K562 (cell line): ENCODE data around the gene ROR2. TPM values are rescaled to one million over a fixed set of nuclear protein-coding genes. Genes with fewer than 3 reads are reported as not detected.

Experiments
- ATAC-seq: fragments of 200-7000 bp; cut with Tn5 transposase; 3 replicates; pipeline ENCODE4 v1.9.1; 2020; ENCODE audit warnings: moderate library complexity
- BruUV-seq: library from RNA; stranded (reverse); fragments of 400-500 nt; replicated peaks from 2 replicates; lab custom pipeline; 2021; lab: Mats Ljungman, UMichigan
- CTCF ChIA-PET: fragments of 300-600 bp; formaldehyde crosslinking; extraction: SDS; loops from one replicate; lab custom pipeline; 2021; ENCODE audit warnings: low intra/inter-chr PET ratio; lab: Yijun Ruan, JAX
- POLR2A ChIA-PET: fragments of 300-600, 350-650 bp; sonication (Branson Sonifier 250); formaldehyde crosslinking; extraction: SDS; loops from one replicate; lab custom pipeline; 2021; ENCODE audit warnings: antibody characterized with exemption, inconsistent platforms; lab: Yijun Ruan, JAX
- DNase-seq, 4 experiments: peaks; one replicate each; pipeline versions ENCODE4 v3.0.0 to v3.0.0-alpha.2; 2011 to 2018; ENCODE audit warnings: low spot score in 3 of 4, mixed read lengths in 3 of 4; ENCODE audit errors: extremely low read depth in 1 of 4
- FAIRE-seq: peaks from 2 replicates; lab custom pipeline; 2011; peaks lifted over from hg19 to GRCh38; lab: Jason Lieb, UNC
- H2AFZ ChIP-seq: 2 replicates; pipeline ENCODE4 v1.6.0; 2011; ENCODE audit warnings: low read depth, low read length, control low read depth, inconsistent platforms
- H3K27ac ChIP-seq: fragments of 200-600 bp; 3 replicates; pipeline ENCODE4 v1.8.0; 2011; ENCODE audit warnings: low read depth, mild to moderate bottlenecking, control low read depth, inconsistent platforms, low read length, moderate library complexity, mixed read lengths; ENCODE audit errors: extremely low read depth
- H3K27me3 ChIP-seq, 2 experiments: fragments of 300-600 bp in 1 of 2; 2 replicates in 1 of 2; 3 replicates in 1 of 2; pipeline versions ENCODE4 v1.6.0 to v1.8.0; 2011; ENCODE audit warnings: inconsistent platforms in 2 of 2, low read length in 2 of 2, mild to moderate bottlenecking in 1 of 2, mixed read lengths in 1 of 2, moderate library complexity in 1 of 2; ENCODE audit not compliant: control insufficient read depth in 2 of 2, insufficient read depth in 2 of 2
- H3K36me3 ChIP-seq: fragments of 300-600 bp; 3 replicates; pipeline ENCODE4 v1.8.0; 2011; ENCODE audit warnings: mild to moderate bottlenecking, low read length, inconsistent platforms; ENCODE audit not compliant: control insufficient read depth, insufficient read depth
- H3K4me1 ChIP-seq, 2 experiments: fragments of 200-600 bp in 1 of 2; replicated peaks in 1 of 2; 2 replicates in 1 of 2; 3 replicates in 1 of 2; pipeline versions ENCODE4 v1.5.1 to v1.8.0; 2011; ENCODE audit warnings: inconsistent platforms in 2 of 2, low read length in 2 of 2, mild to moderate bottlenecking in 1 of 2, mixed read lengths in 1 of 2, moderate library complexity in 1 of 2; ENCODE audit not compliant: control insufficient read depth in 2 of 2, insufficient read depth in 2 of 2
- H3K4me2 ChIP-seq: 2 replicates; pipeline ENCODE4 v1.6.1; 2011; ENCODE audit warnings: low read length, control low read depth, inconsistent platforms, mixed read lengths; ENCODE audit not compliant: insufficient read depth
- H3K4me3 ChIP-seq: fragments of 200-600 bp; sonication (generic), shearing (Covaris generic); 2 replicates; pipeline ENCODE4 v1.5.1; 2016; ENCODE audit warnings: control low read depth, inconsistent platforms
- H3K79me2 ChIP-seq: fragments of 200-600 bp; 3 replicates; pipeline ENCODE4 v1.8.0; 2011; ENCODE audit warnings: low read length, inconsistent platforms; ENCODE audit not compliant: control insufficient read depth, insufficient read depth
- H3K9ac ChIP-seq, 2 experiments: 2 replicates each; pipeline versions ENCODE4 v1.6.0 to v1.6.1; 2011; ENCODE audit warnings: low read depth in 2 of 2, low read length in 2 of 2, control low read depth in 1 of 2, inconsistent platforms in 1 of 2, mild to moderate bottlenecking in 1 of 2, mixed read lengths in 1 of 2; ENCODE audit not compliant: insufficient read depth in 1 of 2
- H3K9me1 ChIP-seq: one replicate; pipeline ENCODE4 v1.6.0; 2011; ENCODE audit warnings: inconsistent platforms, mild to moderate bottlenecking, low read length, moderate library complexity; ENCODE audit not compliant: control insufficient read depth, insufficient read depth
- H3K9me3 ChIP-seq: replicated peaks from 2 replicates; pipeline ENCODE4 v1.5.1; 2011; ENCODE audit warnings: low read depth, low read length, inconsistent platforms; ENCODE audit not compliant: control insufficient read depth, insufficient read depth
- H4K20me1 ChIP-seq: replicated peaks from 2 replicates; pipeline ENCODE4 v1.6.1; 2011; ENCODE audit warnings: low read length, inconsistent platforms, mixed read lengths; ENCODE audit not compliant: control insufficient read depth, insufficient read depth
- ARID3A ChIP-seq: IDR thresholded peaks from 2 replicates; pipeline ENCODE4 v1.6.1; 2012; ENCODE audit warnings: low read depth, low read length, improper control_type of control experiment, borderline replicate concordance
- BCL6 ChIP-seq: fragments of 250-450 bp; sonication (Bioruptor Pico); IDR thresholded peaks from 2 replicates; pipeline ENCODE4 v1.4.0; 2020
- CBX2 ChIP-seq: fragments of 200-600 bp; sonication (generic); IDR thresholded peaks from one replicate; pipeline ENCODE4 v1.6.1; 2012; ENCODE audit warnings: mild to moderate bottlenecking, low read length, inconsistent platforms; ENCODE audit not compliant: insufficient read depth, poor library complexity, severe bottlenecking
- CREB1 ChIP-seq, 2 experiments: sonication (generic) in 1 of 2; formaldehyde crosslinking in 1 of 2; IDR thresholded peaks; 2 replicates each; pipeline versions ENCODE4 v1.6.1 to v1.8.0; 2012 to 2022; ENCODE audit warnings: inconsistent platforms in 1 of 2, mild to moderate bottlenecking in 1 of 2, missing genetic modification reagents in 1 of 2, moderate library complexity in 1 of 2
- DMBX1 ChIP-seq: fragments of 250-450 bp; sonication (Bioruptor Pico); IDR thresholded peaks from 2 replicates; pipeline ENCODE4 v1.8.0; 2022; ENCODE audit warnings: inconsistent platforms, mild to moderate bottlenecking, moderate library complexity, borderline replicate concordance
- IFI16 ChIP-seq: fragments of 250-450 bp; sonication (Bioruptor Pico); IDR thresholded peaks from 2 replicates; pipeline ENCODE4 v2.1.2; 2022; ENCODE audit warnings: mild to moderate bottlenecking, inconsistent platforms
- KAT8 ChIP-seq: fragments of 450-650 bp; IDR thresholded peaks from 2 replicates; pipeline ENCODE4 v1.6.1; 2016; ENCODE audit warnings: low read depth, mild to moderate bottlenecking
- MAX ChIP-seq: sonication (generic); formaldehyde crosslinking; IDR thresholded peaks from 2 replicates; pipeline ENCODE4 v1.9.0; 2022; ENCODE audit warnings: mild to moderate bottlenecking, missing genetic modification reagents
- TSHZ1 ChIP-seq: fragments of 250-450 bp; sonication (Bioruptor Pico); IDR thresholded peaks from 2 replicates; pipeline ENCODE4 v1.4.0; 2020; ENCODE audit warnings: mild to moderate bottlenecking, moderate library complexity
- ZFP91 ChIP-seq: sonication (generic); formaldehyde crosslinking; IDR thresholded peaks from 2 replicates; pipeline ENCODE4 v1.8.0; 2022; ENCODE audit warnings: mild to moderate bottlenecking, missing genetic modification reagents
- ZNF384 ChIP-seq: IDR thresholded peaks from 2 replicates; pipeline ENCODE4 v1.6.1; 2012; ENCODE audit warnings: low read depth, low read length, improper control_type of control experiment
- ZNF561 ChIP-seq: fragments of 450-650 bp; formaldehyde crosslinking; conservative IDR thresholded peaks from 2 replicates; pipeline ENCODE4 v1.4.0; 2020; ENCODE audit warnings: mild to moderate bottlenecking, moderate library complexity
- WGBS: fragments of 100-300 bp; shearing (Covaris generic); methylation state at CpG from one replicate; pipeline ENCODE4 v1.1.6; 2016; ENCODE audit warnings: low coverage, mixed read lengths; ENCODE audit not compliant: insufficient coverage; ENCODE audit errors: missing lambda C conversion rate; 5-methylcytosine and 5-hydroxymethylcytosine counted together
- in situ Hi-C: fragments of 300-500 bp; cut with MboI; formaldehyde crosslinking; loops from 4 replicates; pipeline ENCODE4 v1.15.0; 2018; ENCODE audit warnings: inconsistent platforms, mixed read lengths
- intact Hi-C: fragments of 100-400 bp; cut with micrococcal nuclease; formaldehyde crosslinking; loops from 2 replicates; pipeline ENCODE4 v1.14.2; 2022
- polyA plus RNA-seq, 8 experiments: library from polyadenylated mRNA; depleted of rRNA in 4 of 8; stranded (reverse) in 5 of 8; unstranded in 3 of 8; fragments of >200 nt; fragmentation: Nextera tagmentation in 2 of 8; fragmentation: Illumina TruSeq in 1 of 8; extraction: Ambion mirVana in 2 of 8; extraction: Trizol in 1 of 8; gene quantifications; 2 replicates each; pipeline versions ENCODE4 v1.2.1 to v1.2.3, GENCODE V29; 2011 to 2014; ENCODE audit warnings: inconsistent platforms in 1 of 8, missing spikeins in 1 of 8
- total RNA-seq, 7 experiments: library from RNA; depleted of rRNA in 6 of 7; stranded (reverse); fragments of >200 nt in 6 of 7; fragmentation: Illumina TruSeq in 2 of 7; extraction: Trizol in 2 of 7; gene quantifications; 2 replicates each; pipeline versions ENCODE4 v1.2.1 to v1.2.3, GENCODE V29; 2011 to 2021; ENCODE audit warnings: low replicate concordance in 1 of 7

The ROR2 gene
- total and polyA plus RNA-seq, 9 of the 15 experiments (the other 6 are each of a cell fraction or from before 2014, with no cell fraction given), result 5.6 to 33.8 (median 15.3) TPM

- CTCF ChIA-PET, result no interaction called here
- in situ Hi-C loops (no loop called here), intact Hi-C loops (loop anchor here (10.0 kb wide), 1 partner anchor 127 kb away; no protein-coding TSS in a partner anchor)
Observed at GRCh38 chr9:91778031-91778430, 172.0 kb downstream of the ROR2 start.

More at GRCh38 chr9:91778031-91778430, 172.0 kb downstream of the ROR2 start:
- TF ChIP-seq IFI16 (CRISPR knock-in tag) (no peak), MAX (CRISPR knock-in tag) (no peak), CREB1 (IDR thresholded peaks at IDR 0.05) (no peak), CREB1 (CRISPR knock-in tag; IDR thresholded peaks at IDR 0.05) (no peak), ARID3A (no peak), CBX2 (no peak), BCL6 (no peak), TSHZ1 (CRISPR knock-in tag) (no peak), KAT8 (no peak), ZNF384 (no peak), ZFP91 (no peak), ZNF561 (CRISPR knock-in tag) (no peak), DMBX1 (CRISPR knock-in tag) (no peak)
- POLR2A ChIA-PET, result interaction anchor here (0.6 kb wide), 1 partner anchor 17 kb away, joined by 3 read pairs; no protein-coding TSS in a partner anchor
- Histone ChIP-seq H3K36me3 (peaks cover 24% of the 10 kb centered on the region), H3K4me3 (no peak overlapping the region), H3K79me2 (peaks cover 29% of the 10 kb centered on the region; the same call in 2 of the 3 replicates), H3K4me1 (peaks cover 5 to 6% of the 10 kb centered on the region in 2 experiments; a peak in 4 of 5 replicates), H3K4me2 (no peak overlapping the region), H3K27me3 (no peaks in the 10 kb centered on the region), H3K9me3 (no peaks in the 10 kb centered on the region), H3K9me1 (no peaks in the 10 kb centered on the region), H3K27ac (no peak overlapping the region; the same call in 2 of the 3 replicates), H4K20me1 (no peaks in the 10 kb centered on the region), H2AFZ (no peak overlapping the region), H3K9ac (no peak overlapping the region)
- no peak for FAIRE-seq
- no peak for DNase-seq
- no peak for ATAC-seq
- no TSS peak for BruUV-seq
- whole genome bisulfite sequencing, result 92% methylated on average over 10 of the region's 10 CpGs
